SW480 (cell line): ENCODE data around the gene ENO2.
"Not testable (repeated sequence)": the region's sequence is repeated elsewhere in the genome, so short reads cannot be mapped to it uniquely, and the experiment has no call there.

Experiments used
- DNase-seq: peaks from one replicate; pipeline ENCODE4 v3.0.0-alpha.2; 2016; ENCODE audit warnings: low spot score

Gene ENO2

GRCh38 chr12:6914246-6914946 lies at the start of gene ENO2:
TSS of gene ENO2 (plus strand) at chr12:6914580. CDS start at chr12:6915833, 1,253 bp downstream.
- DNase-seq = peak; percentile 78

- not testable (repeated sequence) for DNase-seq
Measured at GRCh38 chr12:6865307-6865706, 49.1 kb upstream of the ENO2 start.

GRCh38 chr12:6866163-6866919 lies 48.0 kb upstream of the ENO2 start:
- DNase-seq = no peak

GRCh38 chr12:6866920-6867412 lies 47.4 kb upstream of the ENO2 start:
- no peak for DNase-seq

GRCh38 chr12:6867413-6868210 lies 46.8 kb upstream of the ENO2 start, which contains the start of gene TPI1:
TSS of gene TPI1 (plus strand) at chr12:6867531. CDS start at chr12:6867567, 36 bp downstream.
- DNase-seq = peak; percentile 82

- no peak for DNase-seq
Measured at GRCh38 chr12:6868211-6869048, 46.0 kb upstream of the ENO2 start.

- DNase-seq = peak; percentile 89
Measured at GRCh38 chr12:6869049-6870021, 45.0 kb upstream of the ENO2 start.

GRCh38 chr12:6870304-6870703 lies 44.1 kb upstream of the ENO2 start:
- not testable (repeated sequence) for DNase-seq

GRCh38 chr12:6871052-6871957 lies 43.1 kb upstream of the ENO2 start:
- DNase-seq = peak; percentile 73

GRCh38 chr12:6872073-6873048 lies 42.0 kb upstream of the ENO2 start:
- peak; percentile 78 for DNase-seq

GRCh38 chr12:6873094-6874014 lies 41.0 kb upstream of the ENO2 start, which contains the start of gene SPSB2:
TSS of gene SPSB2 (minus strand) at chr12:6873303. CDS start at chr12:6872901, 402 bp downstream.
- DNase-seq = peak; percentile 98

- DNase-seq = not testable (repeated sequence)
Measured at GRCh38 chr12:6874015-6874368, 40.4 kb upstream of the ENO2 start.

- DNase-seq = not testable (repeated sequence)
Measured at GRCh38 chr12:6879824-6880223, 34.6 kb upstream of the ENO2 start.

- DNase-seq = no peak
Measured at GRCh38 chr12:6883252-6883651, 31.1 kb upstream of the ENO2 start.

GRCh38 chr12:6883683-6884082 lies 30.7 kb upstream of the ENO2 start:
- no peak for DNase-seq

GRCh38 chr12:6884539-6884938 lies 29.8 kb upstream of the ENO2 start:
- DNase-seq = no peak
